Measurements from ENCODE around the gene THYN1.
"Not testable (repeated sequence)": the region's sequence is repeated elsewhere in the genome, so short reads cannot be mapped to it uniquely, and the experiment has no call there.

The THYN1 gene

GRCh38 chr11:134289789-134290188, 36.6 kb upstream of the THYN1 start:
- no peak for DNase-seq (ENCODE audit: extremely low spot score)
- POLR2A ChIA-PET = no interaction called here
- TF ChIP-seq, protein P1, sequence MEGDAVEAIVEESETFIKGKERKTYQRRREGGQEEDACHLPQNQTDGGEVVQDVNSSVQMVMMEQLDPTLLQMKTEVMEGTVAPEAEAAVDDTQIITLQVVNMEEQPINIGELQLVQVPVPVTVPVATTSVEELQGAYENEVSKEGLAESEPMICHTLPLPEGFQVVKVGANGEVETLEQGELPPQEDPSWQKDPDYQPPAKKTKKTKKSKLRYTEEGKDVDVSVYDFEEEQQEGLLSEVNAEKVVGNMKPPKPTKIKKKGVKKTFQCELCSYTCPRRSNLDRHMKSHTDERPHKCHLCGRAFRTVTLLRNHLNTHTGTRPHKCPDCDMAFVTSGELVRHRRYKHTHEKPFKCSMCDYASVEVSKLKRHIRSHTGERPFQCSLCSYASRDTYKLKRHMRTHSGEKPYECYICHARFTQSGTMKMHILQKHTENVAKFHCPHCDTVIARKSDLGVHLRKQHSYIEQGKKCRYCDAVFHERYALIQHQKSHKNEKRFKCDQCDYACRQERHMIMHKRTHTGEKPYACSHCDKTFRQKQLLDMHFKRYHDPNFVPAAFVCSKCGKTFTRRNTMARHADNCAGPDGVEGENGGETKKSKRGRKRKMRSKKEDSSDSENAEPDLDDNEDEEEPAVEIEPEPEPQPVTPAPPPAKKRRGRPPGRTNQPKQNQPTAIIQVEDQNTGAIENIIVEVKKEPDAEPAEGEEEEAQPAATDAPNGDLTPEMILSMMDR (IDR thresholded peaks at IDR 0.05; ENCODE audit: control extremely low read depth, extremely low read depth, low read depth, missing control alignments) = no peak
- CTCF ChIA-PET = no interaction called here

DNA sequence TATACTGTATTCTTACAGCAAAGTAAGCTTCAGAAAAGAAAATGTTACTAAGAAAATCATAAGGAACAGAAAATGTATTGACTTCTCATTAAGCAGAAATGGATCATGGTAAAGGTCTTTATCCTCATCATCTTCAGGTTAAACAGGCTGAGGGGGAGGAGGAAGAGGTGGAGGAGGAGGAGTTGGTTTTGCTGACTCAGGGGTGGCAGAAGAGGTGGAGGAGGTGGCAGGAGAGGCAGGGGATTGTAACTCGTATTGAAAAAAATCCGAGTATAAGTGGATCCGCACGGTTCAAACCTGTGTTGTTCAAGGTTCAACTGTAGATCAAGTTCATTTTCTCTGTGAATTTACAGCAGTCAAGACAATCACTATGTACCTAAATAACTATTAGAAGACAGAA, 36.0 kb upstream of the THYN1 start:
- no peak for DNase-seq (ENCODE audit: extremely low spot score)
- TF ChIP-seq, protein P1 (IDR thresholded peaks at IDR 0.05; ENCODE audit: control extremely low read depth, extremely low read depth, low read depth, missing control alignments) = no peak
- ChIA-PET CTCF (no interaction called here), POLR2A (no interaction called here)

GRCh38 chr11:134288486-134288885, 35.3 kb upstream of the THYN1 start:
- TF ChIP-seq, protein P1 (IDR thresholded peaks at IDR 0.05; ENCODE audit: control extremely low read depth, extremely low read depth, low read depth, missing control alignments) = no peak
- DNase-seq (ENCODE audit: extremely low spot score) = no peak
- ChIA-PET POLR2A (no interaction called here), CTCF (interaction anchor here (1.0 to 4.7 kb wide), 2 partner anchors 11 to 51 kb away, joined by 3 to 18 read pairs; partner anchors contain the start of gene GLB1L3)

DNA sequence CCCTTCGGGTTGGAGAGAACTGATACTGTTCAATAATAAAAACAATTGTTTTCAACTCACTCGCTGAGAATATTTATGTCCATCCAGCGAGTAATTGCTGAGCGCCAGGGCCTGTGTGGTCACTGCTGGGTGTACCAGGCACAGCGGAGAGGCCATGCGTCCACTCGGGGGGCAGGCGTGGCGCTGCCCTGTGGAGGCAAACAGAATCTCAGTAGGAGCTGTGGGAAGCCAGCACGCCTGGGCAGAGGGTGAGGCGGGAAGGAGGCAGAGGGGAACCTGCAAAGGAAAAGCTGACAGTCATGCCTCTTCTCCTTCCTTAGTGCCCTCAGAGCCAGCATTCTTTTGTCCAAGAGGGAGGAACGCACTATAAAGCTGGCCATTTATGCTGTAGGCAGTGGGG, 34.4 kb upstream of the THYN1 start:
- ChIA-PET CTCF (interaction anchor here (1.0 to 4.7 kb wide), 2 partner anchors 10 to 52 kb away, joined by 3 to 18 read pairs; partner anchors contain the start of gene GLB1L3), POLR2A (no interaction called here)
- TF ChIP-seq, protein P1 (IDR thresholded peaks at IDR 0.05; ENCODE audit: control extremely low read depth, extremely low read depth, low read depth, missing control alignments) = no peak
- DNase-seq (ENCODE audit: extremely low spot score) = no peak

- DNase-seq (ENCODE audit: extremely low spot score); POLR2A ChIA-PET: not testable (repeated sequence)
- CTCF ChIA-PET = interaction anchor here (1.5 to 4.7 kb wide), 2 partner anchors 7 to 24 kb away, joined by 3 to 18 read pairs; partner anchors contain the start of gene GLB1L3
Observed at GRCh38 chr11:134284349-134284748, 31.2 kb upstream of the THYN1 start.

DNA sequence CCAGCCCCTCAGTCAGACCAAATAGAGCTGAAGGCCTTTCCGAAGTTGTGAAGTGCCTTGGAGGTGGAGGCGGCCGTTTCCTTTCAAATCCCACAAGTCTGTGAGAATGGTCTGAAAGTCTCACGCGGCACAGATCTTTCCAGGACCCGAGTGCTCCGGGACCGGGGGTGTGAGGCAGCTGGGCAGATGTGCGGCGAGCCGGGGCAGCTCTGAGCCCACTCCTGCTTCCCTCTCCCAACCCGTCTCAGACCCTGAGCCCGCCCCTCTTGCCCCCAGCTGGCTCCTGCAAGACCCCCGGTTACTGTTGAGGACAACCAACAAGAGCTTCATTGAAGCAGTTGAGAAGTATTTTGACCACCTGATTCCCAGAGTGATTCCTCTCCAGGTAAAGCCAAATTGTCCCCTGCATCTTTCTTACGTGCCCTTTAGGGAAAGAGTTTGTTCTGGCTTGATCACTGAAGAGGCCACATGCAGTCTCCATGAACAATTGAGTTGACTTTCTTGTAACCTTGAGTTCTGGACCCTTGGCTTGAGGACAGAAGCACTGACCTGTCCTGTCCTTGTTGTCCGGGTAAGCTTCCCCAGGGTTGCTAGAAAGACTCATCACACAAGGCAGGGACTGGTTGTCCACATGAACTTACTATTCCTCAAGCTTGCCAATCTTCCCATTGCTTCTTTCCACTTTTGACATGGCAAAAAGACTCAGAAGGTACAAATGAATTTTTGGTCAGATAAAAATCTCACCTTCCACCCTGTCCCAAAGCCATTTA, 30.5 kb upstream of the THYN1 start:
- ChIA-PET CTCF (interaction anchor here (1.5 to 4.7 kb wide), 2 partner anchors 6 to 23 kb away, joined by 3 to 18 read pairs; partner anchors contain the start of gene GLB1L3), POLR2A (no interaction called here)
- DNase-seq (ENCODE audit: extremely low spot score) = no peak
- TF ChIP-seq, protein P1 (IDR thresholded peaks at IDR 0.05; ENCODE audit: control extremely low read depth, extremely low read depth, low read depth, missing control alignments) = no peak

All from GM10248 (cell line).